Measurements from ENCODE around the gene KIAA0586. TPM values are rescaled to one million over a fixed set of nuclear protein-coding genes. Genes with fewer than 3 reads are reported as not detected.

Gene KIAA0586
- total and polyA plus RNA-seq, 2 of the 4 experiments (the other 2 are of a cell fraction): 9.4 to 36.7 TPM

DNA sequence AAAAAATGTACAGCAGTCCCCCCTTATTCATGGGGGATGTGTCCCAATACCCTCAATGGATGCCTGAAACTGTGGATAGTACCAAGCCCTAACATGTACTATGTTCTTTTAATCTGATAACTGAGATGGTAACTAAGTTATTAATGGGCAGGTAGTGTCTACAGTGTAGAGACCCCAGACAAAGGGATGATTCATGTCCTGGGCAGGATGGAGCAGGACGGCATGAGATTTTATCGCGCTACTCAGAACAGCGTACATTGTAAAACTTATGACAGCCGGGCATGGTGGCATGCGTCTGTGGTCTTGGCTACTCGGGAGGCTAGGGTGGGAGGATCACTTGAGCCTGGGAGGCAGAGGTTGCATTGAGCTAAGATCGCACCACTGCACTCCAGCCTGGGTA lies 37.1 kb downstream of the KIAA0586 start:
- no peak overlapping the region for H3K4me2 ChIP-seq (ENCODE audit: low read depth, low read length)
- H3K9ac ChIP-seq (ENCODE audit: low read depth, low read length): no peak overlapping the region
- no peak overlapping the region for H3K23ac ChIP-seq (ENCODE audit: low read depth, low read length)
- no peaks in the 10 kb centered on the region for H3K27me3 ChIP-seq (ENCODE audit: control insufficient read depth, insufficient read depth, low read length)
- TF ChIP-seq, protein P1, sequence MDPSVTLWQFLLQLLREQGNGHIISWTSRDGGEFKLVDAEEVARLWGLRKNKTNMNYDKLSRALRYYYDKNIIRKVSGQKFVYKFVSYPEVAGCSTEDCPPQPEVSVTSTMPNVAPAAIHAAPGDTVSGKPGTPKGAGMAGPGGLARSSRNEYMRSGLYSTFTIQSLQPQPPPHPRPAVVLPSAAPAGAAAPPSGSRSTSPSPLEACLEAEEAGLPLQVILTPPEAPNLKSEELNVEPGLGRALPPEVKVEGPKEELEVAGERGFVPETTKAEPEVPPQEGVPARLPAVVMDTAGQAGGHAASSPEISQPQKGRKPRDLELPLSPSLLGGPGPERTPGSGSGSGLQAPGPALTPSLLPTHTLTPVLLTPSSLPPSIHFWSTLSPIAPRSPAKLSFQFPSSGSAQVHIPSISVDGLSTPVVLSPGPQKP (IDR thresholded peaks at IDR 0.05; ENCODE audit: borderline replicate concordance, low read depth, low read length): no peak
- TF ChIP-seq, protein P2, sequence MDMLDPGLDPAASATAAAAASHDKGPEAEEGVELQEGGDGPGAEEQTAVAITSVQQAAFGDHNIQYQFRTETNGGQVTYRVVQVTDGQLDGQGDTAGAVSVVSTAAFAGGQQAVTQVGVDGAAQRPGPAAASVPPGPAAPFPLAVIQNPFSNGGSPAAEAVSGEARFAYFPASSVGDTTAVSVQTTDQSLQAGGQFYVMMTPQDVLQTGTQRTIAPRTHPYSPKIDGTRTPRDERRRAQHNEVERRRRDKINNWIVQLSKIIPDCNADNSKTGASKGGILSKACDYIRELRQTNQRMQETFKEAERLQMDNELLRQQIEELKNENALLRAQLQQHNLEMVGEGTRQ (IDR thresholded peaks at IDR 0.05; ENCODE audit: low read depth, low read length): no peak
- TF ChIP-seq MAZ (IDR thresholded peaks at IDR 0.05; ENCODE audit: borderline replicate concordance, low read depth, low read length) (no peak), MAFK (IDR thresholded peaks at IDR 0.05; ENCODE audit: low read depth, low read length) (no peak), NFE2L2 (IDR thresholded peaks at IDR 0.05; ENCODE audit: low read depth, low read length) (no peak), POLR2A (IDR thresholded peaks at IDR 0.05; ENCODE audit: low read depth, low read length) (no peak), SMC3 (IDR thresholded peaks at IDR 0.05; ENCODE audit: low read depth, low read length) (no peak), RAD21 (IDR thresholded peaks at IDR 0.05; ENCODE audit: low read length) (no peak), RCOR1 (IDR thresholded peaks at IDR 0.05; ENCODE audit: insufficient replicate concordance, low read length) (no peak), CEBPB (IDR thresholded peaks at IDR 0.05; ENCODE audit: low read depth, low read length) (no peak), BHLHE40 (IDR thresholded peaks at IDR 0.05; ENCODE audit: low read depth, low read length) (no peak), CHD1 (IDR thresholded peaks at IDR 0.05; ENCODE audit: low read depth, low read length) (no peak)
- TF ChIP-seq, protein P3, sequence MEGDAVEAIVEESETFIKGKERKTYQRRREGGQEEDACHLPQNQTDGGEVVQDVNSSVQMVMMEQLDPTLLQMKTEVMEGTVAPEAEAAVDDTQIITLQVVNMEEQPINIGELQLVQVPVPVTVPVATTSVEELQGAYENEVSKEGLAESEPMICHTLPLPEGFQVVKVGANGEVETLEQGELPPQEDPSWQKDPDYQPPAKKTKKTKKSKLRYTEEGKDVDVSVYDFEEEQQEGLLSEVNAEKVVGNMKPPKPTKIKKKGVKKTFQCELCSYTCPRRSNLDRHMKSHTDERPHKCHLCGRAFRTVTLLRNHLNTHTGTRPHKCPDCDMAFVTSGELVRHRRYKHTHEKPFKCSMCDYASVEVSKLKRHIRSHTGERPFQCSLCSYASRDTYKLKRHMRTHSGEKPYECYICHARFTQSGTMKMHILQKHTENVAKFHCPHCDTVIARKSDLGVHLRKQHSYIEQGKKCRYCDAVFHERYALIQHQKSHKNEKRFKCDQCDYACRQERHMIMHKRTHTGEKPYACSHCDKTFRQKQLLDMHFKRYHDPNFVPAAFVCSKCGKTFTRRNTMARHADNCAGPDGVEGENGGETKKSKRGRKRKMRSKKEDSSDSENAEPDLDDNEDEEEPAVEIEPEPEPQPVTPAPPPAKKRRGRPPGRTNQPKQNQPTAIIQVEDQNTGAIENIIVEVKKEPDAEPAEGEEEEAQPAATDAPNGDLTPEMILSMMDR (conservative IDR thresholded peaks at IDR 0.05; ENCODE audit: low read depth, low read length): no peak
- no peaks in the 10 kb centered on the region for H4K20me1 ChIP-seq (ENCODE audit: insufficient read depth, low read length)
- H2BK15ac ChIP-seq (ENCODE audit: low read depth, low read length): no peak overlapping the region
- H3K9me1 ChIP-seq (ENCODE audit: insufficient read depth, low read length): peaks cover 4% of the 10 kb centered on the region
- peaks cover 10% of the 10 kb centered on the region for H3K36me3 ChIP-seq (ENCODE audit: control insufficient read depth, insufficient read depth, low read length)
- H3K9me3 ChIP-seq (ENCODE audit: control insufficient read depth, insufficient read depth, low read length): no peaks in the 10 kb centered on the region
- no peak overlapping the region for H4K8ac ChIP-seq (ENCODE audit: low read depth in 2 of 2, low read length in 2 of 2)
- intact Hi-C loops (cut with micrococcal nuclease) (no loop called here), in situ Hi-C loops (cut with MboI; ENCODE audit: low sequenced_read_pairs) (no loop called here), dilution Hi-C loops (cut with HindIII; ENCODE audit: low sequenced_read_pairs, unreplicated experiment) (no loop called here)
- POLR2A ChIA-PET (ENCODE audit: unreplicated experiment): no interaction called here
- H3K4ac ChIP-seq (ENCODE audit: low read depth, low read length): no peak overlapping the region
- no peak for ATAC-seq (ENCODE audit: low read depth)
- H2AK5ac ChIP-seq (ENCODE audit: low read depth, low read length): no peak overlapping the region
- WGBS, 2 experiments (ENCODE audit: extremely low coverage in 2 of 2, insufficient read length in 1 of 2): 100% methylated on average over 2 of the region's 8 CpGs; no CpG with 5 or more reads in 1 of the 2 experiments
- H2BK120ac ChIP-seq (ENCODE audit: low read depth, low read length): no peak overlapping the region
- no peak overlapping the region for H3K4me3 ChIP-seq (ENCODE audit: insufficient read depth, low read depth, low read length)
- H4K91ac ChIP-seq (ENCODE audit: insufficient read depth, low read depth, low read length): no peak overlapping the region
- no peak overlapping the region for H3K14ac ChIP-seq (replicated peaks; ENCODE audit: low read depth, low read length)
- H3K18ac ChIP-seq (ENCODE audit: low read depth, low read length): no peak overlapping the region
- H3K4me1 ChIP-seq (ENCODE audit: control insufficient read depth, insufficient read depth, low read length): 0 out of 2 replicates have a peak, but pooled peaks cover 2% of the 10 kb centered on the region
- H3K56ac ChIP-seq (ENCODE audit: extremely low read depth, insufficient read depth, low read length): no peak overlapping the region
- H3K27ac ChIP-seq (ENCODE audit: insufficient read depth, low read length): no peak overlapping the region
- no peak overlapping the region for H4K5ac ChIP-seq (ENCODE audit: low read depth, low read length)
- no peak overlapping the region for H2BK20ac ChIP-seq (ENCODE audit: low read depth, low read length)
- no peaks in the 10 kb centered on the region for H3K79me1 ChIP-seq (ENCODE audit: low read depth in 1 of 2, low read length in 2 of 2)
- CTCF ChIA-PET: no interaction called here
- no peak overlapping the region for H2AFZ ChIP-seq (replicated peaks; ENCODE audit: low read length, poor library complexity)
- no TSS peak for BruUV-seq (replicated peaks)
- no peak overlapping the region for H2BK5ac ChIP-seq (ENCODE audit: low read depth, low read length, poor library complexity, severe bottlenecking)
- DNase-seq: no peak
- H2AK9ac ChIP-seq (replicated peaks; ENCODE audit: low read depth, low read length, poor library complexity): no peak overlapping the region

Measured in IMR-90 (cell line).